Measurements from ENCODE around the gene PLOD3.

DNA sequence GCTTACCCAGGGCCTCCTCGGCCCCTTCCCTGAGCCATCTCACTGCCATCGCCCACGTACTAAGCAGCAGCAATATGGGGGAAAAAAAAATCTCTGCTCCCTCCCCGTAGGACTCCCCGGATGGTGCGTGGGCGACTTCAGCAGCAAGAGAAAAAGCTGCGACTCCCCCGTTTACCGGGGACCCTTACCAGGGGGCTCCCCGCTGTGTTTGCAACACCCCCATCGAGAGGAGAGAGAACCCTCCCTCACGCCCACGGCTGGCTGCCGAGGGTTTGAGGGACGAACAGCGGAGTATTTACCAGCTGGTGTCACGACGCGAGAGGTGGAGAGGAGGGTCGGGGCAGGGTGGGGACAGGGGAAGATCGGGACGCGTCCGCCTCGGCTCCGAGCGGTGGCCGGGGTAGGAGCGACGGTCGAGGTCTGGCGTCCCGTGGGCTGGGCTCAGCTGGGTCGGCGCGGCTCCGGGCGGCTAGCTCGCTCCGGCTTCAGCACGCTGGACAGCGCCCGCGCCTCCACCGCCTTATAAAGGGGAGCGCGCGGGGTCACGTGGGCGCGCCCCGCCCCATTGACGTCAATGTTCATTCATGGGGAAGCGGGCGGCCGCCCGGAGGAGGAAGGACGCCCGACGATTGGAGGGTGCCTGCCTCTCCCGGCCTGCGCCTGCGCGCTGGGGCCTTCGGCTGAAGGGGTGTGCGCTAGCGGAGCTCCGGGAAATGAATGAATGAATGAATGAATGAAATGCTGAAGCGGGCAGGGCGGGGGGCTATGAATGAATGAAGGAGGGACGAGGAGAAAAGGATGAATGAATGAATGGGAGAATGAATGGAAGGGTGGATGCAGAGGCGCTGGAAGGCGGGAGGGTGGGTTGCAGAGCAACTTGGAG is 52.1 kb downstream of the PLOD3 start, which contains the start of gene VGF:
- TF ChIP-seq, protein P1, sequence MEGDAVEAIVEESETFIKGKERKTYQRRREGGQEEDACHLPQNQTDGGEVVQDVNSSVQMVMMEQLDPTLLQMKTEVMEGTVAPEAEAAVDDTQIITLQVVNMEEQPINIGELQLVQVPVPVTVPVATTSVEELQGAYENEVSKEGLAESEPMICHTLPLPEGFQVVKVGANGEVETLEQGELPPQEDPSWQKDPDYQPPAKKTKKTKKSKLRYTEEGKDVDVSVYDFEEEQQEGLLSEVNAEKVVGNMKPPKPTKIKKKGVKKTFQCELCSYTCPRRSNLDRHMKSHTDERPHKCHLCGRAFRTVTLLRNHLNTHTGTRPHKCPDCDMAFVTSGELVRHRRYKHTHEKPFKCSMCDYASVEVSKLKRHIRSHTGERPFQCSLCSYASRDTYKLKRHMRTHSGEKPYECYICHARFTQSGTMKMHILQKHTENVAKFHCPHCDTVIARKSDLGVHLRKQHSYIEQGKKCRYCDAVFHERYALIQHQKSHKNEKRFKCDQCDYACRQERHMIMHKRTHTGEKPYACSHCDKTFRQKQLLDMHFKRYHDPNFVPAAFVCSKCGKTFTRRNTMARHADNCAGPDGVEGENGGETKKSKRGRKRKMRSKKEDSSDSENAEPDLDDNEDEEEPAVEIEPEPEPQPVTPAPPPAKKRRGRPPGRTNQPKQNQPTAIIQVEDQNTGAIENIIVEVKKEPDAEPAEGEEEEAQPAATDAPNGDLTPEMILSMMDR (IDR thresholded peaks at IDR 0.05): no peak
- peak in 2 of 3 donors; percentile 29 to 38 for TF ChIP-seq POLR2A (IDR thresholded peaks at IDR 0.05)
